ENCODE measurements around the gene ANKS3.

DNA sequence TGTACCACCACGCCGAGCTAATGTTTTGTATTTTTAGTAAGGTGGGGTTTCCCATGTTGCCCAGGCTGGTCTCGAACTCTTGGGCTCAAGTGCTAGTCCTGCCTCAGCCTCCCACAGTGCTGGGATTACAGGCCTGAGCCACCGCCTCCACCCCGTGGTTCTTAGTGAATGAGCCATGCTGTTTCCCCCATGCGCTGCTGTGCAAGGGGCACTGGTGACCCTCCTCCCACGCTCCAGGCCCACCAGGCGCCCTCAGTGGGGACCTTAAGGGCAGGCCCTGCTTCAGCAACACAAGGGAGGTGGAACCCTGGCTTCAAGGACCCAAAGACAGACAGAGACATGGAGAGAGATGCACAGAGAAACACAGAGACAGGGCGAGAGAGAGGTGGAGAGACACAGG, 56.1 kb downstream of the ANKS3 start:
- TF ChIP-seq POLR2A (IDR thresholded peaks at IDR 0.05; ENCODE audit: extremely low read depth, insufficient read length) (no peak), MAX (IDR thresholded peaks at IDR 0.05; ENCODE audit: low read depth, low read length) (no peak)
- TF ChIP-seq, protein P1, sequence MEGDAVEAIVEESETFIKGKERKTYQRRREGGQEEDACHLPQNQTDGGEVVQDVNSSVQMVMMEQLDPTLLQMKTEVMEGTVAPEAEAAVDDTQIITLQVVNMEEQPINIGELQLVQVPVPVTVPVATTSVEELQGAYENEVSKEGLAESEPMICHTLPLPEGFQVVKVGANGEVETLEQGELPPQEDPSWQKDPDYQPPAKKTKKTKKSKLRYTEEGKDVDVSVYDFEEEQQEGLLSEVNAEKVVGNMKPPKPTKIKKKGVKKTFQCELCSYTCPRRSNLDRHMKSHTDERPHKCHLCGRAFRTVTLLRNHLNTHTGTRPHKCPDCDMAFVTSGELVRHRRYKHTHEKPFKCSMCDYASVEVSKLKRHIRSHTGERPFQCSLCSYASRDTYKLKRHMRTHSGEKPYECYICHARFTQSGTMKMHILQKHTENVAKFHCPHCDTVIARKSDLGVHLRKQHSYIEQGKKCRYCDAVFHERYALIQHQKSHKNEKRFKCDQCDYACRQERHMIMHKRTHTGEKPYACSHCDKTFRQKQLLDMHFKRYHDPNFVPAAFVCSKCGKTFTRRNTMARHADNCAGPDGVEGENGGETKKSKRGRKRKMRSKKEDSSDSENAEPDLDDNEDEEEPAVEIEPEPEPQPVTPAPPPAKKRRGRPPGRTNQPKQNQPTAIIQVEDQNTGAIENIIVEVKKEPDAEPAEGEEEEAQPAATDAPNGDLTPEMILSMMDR (IDR thresholded peaks at IDR 0.05; ENCODE audit: low read depth, low read length), result no peak

Data from NB4 (cell line).